GM12864 (cell line): Measurements from ENCODE around the gene DKK1.

Experiments used
- DNase-seq: peaks from one replicate; pipeline ENCODE4 v3.0.0-alpha.2; 2011; ENCODE audit warnings: low read depth
- H3K4me3 ChIP-seq: 2 replicates; pipeline ENCODE4 v1.5.1; 2011; ENCODE audit warnings: mild to moderate bottlenecking, low read depth, low read length, control low read depth
- CTCF ChIP-seq: IDR thresholded peaks from 2 replicates; pipeline ENCODE4 v1.5.1; 2011; ENCODE audit warnings: low read depth, mild to moderate bottlenecking, moderate library complexity, low read length, control low read depth, inconsistent platforms; ENCODE audit errors: missing control alignments

Gene DKK1

GRCh38 chr10:52316500-52316899 is 2.4 kb downstream of the DKK1 start:
- H3K4me3 ChIP-seq = no peak overlapping the region
- no peak for TF ChIP-seq CTCF
- DNase-seq = no peak

GRCh38 chr10:52318136-52318701 is 4.1 kb downstream of the DKK1 start:
- DNase-seq = no peak
- TF ChIP-seq CTCF = no peak
- no peak overlapping the region for H3K4me3 ChIP-seq

GRCh38 chr10:52318822-52319464 is 4.9 kb downstream of the DKK1 start:
- TF ChIP-seq CTCF = no peak
- no peak overlapping the region for H3K4me3 ChIP-seq
- DNase-seq = no peak

GRCh38 chr10:52319926-52320325 is 5.8 kb downstream of the DKK1 start:
- no peak for DNase-seq
- TF ChIP-seq CTCF = no peak
- H3K4me3 ChIP-seq = no peak overlapping the region

GRCh38 chr10:52322323-52322722 is 8.2 kb downstream of the DKK1 start:
- DNase-seq = no peak
- no peak overlapping the region for H3K4me3 ChIP-seq
- TF ChIP-seq CTCF = no peak

GRCh38 chr10:52322936-52323335 is 8.9 kb downstream of the DKK1 start:
- no peak overlapping the region for H3K4me3 ChIP-seq
- TF ChIP-seq CTCF = no peak
- no peak for DNase-seq

- no peak for DNase-seq
- H3K4me3 ChIP-seq = no peak overlapping the region
- TF ChIP-seq CTCF = no peak
These were observed 12.3 kb downstream of the DKK1 start for GRCh38 chr10:52326382-52326781.
